Transverse colon (tissue), 4 donors: ENCODE data around the gene CTNNBL1. TPM values are rescaled to one million over a fixed set of nuclear protein-coding genes. Genes with fewer than 3 reads are reported as not detected.

Source experiments
- DNase-seq: peaks from one replicate; pipeline ENCODE4 v3.0.0-alpha.2; 2019
- H3K27ac ChIP-seq, 4 donors: fragments of 200-600 bp; sonication (generic); 2 replicates each; pipeline ENCODE4 v1.5.1; 2016 to 2018; ENCODE audit warnings: inconsistent platforms in 4 of 4
- H3K27me3 ChIP-seq: fragments of 200-600 bp; sonication (generic); 2 replicates; pipeline ENCODE4 v1.5.1; 2017; ENCODE audit warnings: inconsistent platforms
- H3K36me3 ChIP-seq, 4 donors: fragments of 200-600 bp; sonication (generic); 2 replicates each; pipeline ENCODE4 v1.5.1; 2017 to 2019; ENCODE audit warnings: inconsistent platforms in 4 of 4
- H3K4me1 ChIP-seq, 4 donors: fragments of 200-600 bp; sonication (generic); 2 replicates each; pipeline ENCODE4 v1.5.1; 2017 to 2020; ENCODE audit warnings: inconsistent platforms in 4 of 4
- H3K4me3 ChIP-seq, 4 donors: fragments of 200-600 bp; sonication (generic); 1 replicate in 1 of 4; 2 replicates in 3 of 4; pipeline versions ENCODE4 v1.5.1 to v1.6.1; 2017 to 2019; ENCODE audit warnings: inconsistent platforms in 4 of 4
- H3K9me3 ChIP-seq, 2 donors: fragments of 200-600 bp; sonication (generic); 2 replicates each; pipeline ENCODE4 v1.5.1; 2017 to 2019; ENCODE audit warnings: inconsistent platforms in 2 of 2
- CTCF ChIP-seq, 5 experiments: fragments of 200-600 bp in 3 of 5; fragments of 450-650 bp in 2 of 5; sonication (generic) in 3 of 5; IDR thresholded peaks; 1 replicate in 2 of 5; 2 replicates in 3 of 5; pipeline ENCODE4 v1.5.1; 2016 to 2017; ENCODE audit warnings: antibody characterized with exemption in 5 of 5, inconsistent platforms in 3 of 5, mild to moderate bottlenecking in 2 of 5, moderate library complexity in 1 of 5
- EP300 ChIP-seq: sonication (generic); formaldehyde crosslinking; IDR thresholded peaks from one replicate; pipeline ENCODE4 v1.6.1; 2017; ENCODE audit warnings: antibody characterized with exemption, low read depth
- POLR2A ChIP-seq: fragments of 450-650 bp; IDR thresholded peaks from one replicate; pipeline ENCODE4 v1.6.1; 2016; ENCODE audit warnings: antibody characterized with exemption, mild to moderate bottlenecking, moderate library complexity
- POLR2AphosphoS5 ChIP-seq, 3 donors: sonication (generic); formaldehyde crosslinking; IDR thresholded peaks; one replicate each; pipeline ENCODE4 v1.6.1; 2016; ENCODE audit warnings: antibody characterized with exemption in 3 of 3
- WGBS, 2 donors: methylation state at CpG; one replicate each; pipeline ENCODE4 v1.1.5; 2018; ENCODE audit warnings: low coverage in 1 of 2; 5-methylcytosine and 5-hydroxymethylcytosine counted together
- in situ Hi-C, 4 donors: fragments of 200-750 bp; cut with MboI; loops; one replicate each; pipeline versions ENCODE4 v1.15.0 to v1.15.1; 2017; ENCODE audit warnings: low sequenced_read_pairs in 3 of 4, low pct_ligation_motif_present in 1 of 4, low pct_unique_long_range_greater_than_20kb in 1 of 4
- intact Hi-C: fragments of 100-400 bp; cut with DNase I; formaldehyde crosslinking; loops from one replicate; pipeline ENCODE4 v1.15.1; 2023; ENCODE audit warnings: low total_unique reads
- total RNA-seq, 4 donors: library from RNA; depleted of rRNA; stranded (reverse); fragments of >200 nt; gene quantifications; one replicate each; pipeline ENCODE4 v1.1.0, GENCODE V29; 2016

CTNNBL1 gene
- total RNA-seq, 4 donors from 2014 or later, result 18.7 to 49.0 (median 22.4) TPM

- no peaks in the 10 kb centered on the region for H3K9me3 ChIP-seq
- intact Hi-C loops (no loop called here), in situ Hi-C loops (no loop called here)
- no peak overlapping the region for H3K4me3 ChIP-seq
- TF ChIP-seq POLR2A (no peak), CTCF (IDR thresholded peaks at IDR 0.05) (no peak), EP300 (no peak), POLR2AphosphoS5 (IDR thresholded peaks at IDR 0.05) (no peak)
- 90 to 100% methylated on average over 6 to 7 of the region's 7 CpGs for WGBS, 2 donors
- H3K27ac ChIP-seq, result no peak overlapping the region
- H3K36me3 ChIP-seq, result peaks cover 0 to 13% (median 1%) of the 10 kb centered on the region in 4 donors
- H3K4me1 ChIP-seq, result no peaks in the 10 kb centered on the region
- H3K27me3 ChIP-seq, result no peaks in the 10 kb centered on the region
- DNase-seq, result no peak
Observed at GRCh38 chr20:37839955-37840354, 146.1 kb downstream of the CTNNBL1 start.

- TF ChIP-seq EP300, result no peak
- DNase-seq, result no peak
- H3K36me3 ChIP-seq, result peaks cover 0 to 13% (median 1%) of the 10 kb centered on the region in 4 donors
- intact Hi-C loops (no loop called here), in situ Hi-C loops (no loop called here)
- no peak overlapping the region for H3K27ac ChIP-seq
- no peaks in the 10 kb centered on the region for H3K4me1 ChIP-seq
- no peak overlapping the region for H3K4me3 ChIP-seq
- H3K9me3 ChIP-seq, result no peaks in the 10 kb centered on the region
- no peaks in the 10 kb centered on the region for H3K27me3 ChIP-seq
Observed at GRCh38 chr20:37841389-37841788, 147.6 kb downstream of the CTNNBL1 start.

- no peak overlapping the region for H3K27ac ChIP-seq
- in situ Hi-C loops (no loop called here), intact Hi-C loops (no loop called here)
- DNase-seq, result no peak
- no peaks in the 10 kb centered on the region for H3K4me1 ChIP-seq
- H3K9me3 ChIP-seq, result no peaks in the 10 kb centered on the region
- TF ChIP-seq EP300 (no peak), POLR2AphosphoS5 (IDR thresholded peaks at IDR 0.05) (no peak), POLR2A (no peak), CTCF (IDR thresholded peaks at IDR 0.05) (no peak)
- peaks cover 0 to 13% (median 1%) of the 10 kb centered on the region in 4 donors for H3K36me3 ChIP-seq
- no peaks in the 10 kb centered on the region for H3K27me3 ChIP-seq
- no peak overlapping the region for H3K4me3 ChIP-seq
- 90 to 91% methylated on average over 4 to 6 of the region's 6 CpGs for WGBS, 2 donors
Observed at GRCh38 chr20:37841971-37842370, 148.1 kb downstream of the CTNNBL1 start.

- in situ Hi-C loops (no loop called here), intact Hi-C loops (no loop called here)
- Histone ChIP-seq H3K27me3 (no peaks in the 10 kb centered on the region), H3K4me3 (no peak overlapping the region), H3K36me3 (peaks cover 0 to 13% (median 1%) of the 10 kb centered on the region in 4 donors), H3K9me3 (no peaks in the 10 kb centered on the region), H3K4me1 (no peaks in the 10 kb centered on the region), H3K27ac (no peak overlapping the region)
- TF ChIP-seq POLR2AphosphoS5 (IDR thresholded peaks at IDR 0.05) (no peak), POLR2A (no peak), EP300 (no peak), CTCF (IDR thresholded peaks at IDR 0.05) (no peak)
- 89 to 100% methylated on average over 2 to 10 of the region's 10 CpGs for WGBS, 2 donors
- DNase-seq, result no peak
Observed at GRCh38 chr20:37845241-37845681, 151.4 kb downstream of the CTNNBL1 start.

DNA sequence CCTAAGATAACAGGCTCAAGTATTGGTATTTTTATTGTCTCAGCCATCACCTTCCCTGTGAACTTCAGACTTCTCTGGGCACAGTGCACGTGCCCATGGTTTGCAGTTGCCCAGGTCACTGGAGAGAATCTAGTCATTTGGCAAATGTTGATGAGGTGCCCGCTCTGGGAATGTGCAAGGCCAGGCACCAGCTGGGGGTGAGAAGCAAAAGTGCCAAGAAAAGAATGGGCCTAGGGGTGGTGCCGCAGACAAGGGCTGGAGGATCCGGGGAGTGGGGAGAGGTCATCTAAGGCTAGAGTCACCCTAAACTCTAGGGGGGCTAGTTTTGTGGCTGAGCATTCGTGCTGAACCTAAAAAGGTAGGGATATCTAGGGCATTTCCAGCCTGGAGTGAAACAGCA, 152.0 kb downstream of the CTNNBL1 start:
- Histone ChIP-seq H3K9me3 (no peaks in the 10 kb centered on the region), H3K36me3 (peaks cover 0 to 13% (median 1%) of the 10 kb centered on the region in 4 donors), H3K4me1 (no peaks in the 10 kb centered on the region), H3K4me3 (no peak overlapping the region), H3K27ac (no peak overlapping the region), H3K27me3 (no peaks in the 10 kb centered on the region)
- DNase-seq, result no peak
- in situ Hi-C loops, result no loop called here
- intact Hi-C loops, result no loop called here
- TF ChIP-seq CTCF (IDR thresholded peaks at IDR 0.05) (no peak), POLR2A (no peak), POLR2AphosphoS5 (IDR thresholded peaks at IDR 0.05) (no peak), EP300 (no peak)
- 99 to 100% methylated on average over 1 to 5 of the region's 5 CpGs for WGBS, 2 donors
